DOHH2 (cell line): ENCODE data around the gene C12orf42.

Experiments
- H3F3A ChIP-seq: fragments of 200-600 bp; sonication (generic), shearing (Covaris generic); 2 replicates; pipeline ENCODE4 v1.6.0; 2016; ENCODE audit warnings: antibody characterized with exemption, mild to moderate bottlenecking; ENCODE audit not compliant: control insufficient read depth, insufficient read depth
- H3K27ac ChIP-seq: fragments of 200-600 bp; sonication (generic); 2 replicates; pipeline ENCODE4 v1.5.1; 2014; ENCODE audit warnings: low read depth, mild to moderate bottlenecking, low read length, moderate library complexity
- H3K27me3 ChIP-seq: fragments of 200-600 bp; sonication (generic); 2 replicates; pipeline ENCODE4 v1.6.1; 2014; ENCODE audit warnings: mild to moderate bottlenecking, low read length, mixed read lengths; ENCODE audit not compliant: control insufficient read depth
- H3K36me3 ChIP-seq: fragments of 200-600 bp; sonication (generic); 2 replicates; pipeline ENCODE4 v1.6.1; 2014; ENCODE audit warnings: mild to moderate bottlenecking, low read length, moderate library complexity, mixed read lengths; ENCODE audit not compliant: control insufficient read depth
- H3K4me1 ChIP-seq: fragments of 200-600 bp; sonication (generic); 2 replicates; pipeline ENCODE4 v1.6.1; 2014; ENCODE audit warnings: mild to moderate bottlenecking, low read length, mixed read lengths; ENCODE audit not compliant: control insufficient read depth
- H3K4me2 ChIP-seq: fragments of 200-600 bp; sonication (generic); 2 replicates; pipeline ENCODE4 v1.6.0; 2014; ENCODE audit warnings: mild to moderate bottlenecking, low read length, moderate library complexity
- H3K4me3 ChIP-seq: fragments of 200-600 bp; sonication (generic); 2 replicates; pipeline ENCODE4 v1.5.1; 2014; ENCODE audit warnings: mild to moderate bottlenecking, low read length, mixed read lengths
- H3K79me2 ChIP-seq: fragments of 200-600 bp; sonication (generic); 2 replicates; pipeline ENCODE4 v1.6.1; 2014; ENCODE audit warnings: mild to moderate bottlenecking, low read length, mixed read lengths; ENCODE audit not compliant: control insufficient read depth
- H3K9me2 ChIP-seq: fragments of 200-600 bp; sonication (generic); replicated peaks from 2 replicates; pipeline ENCODE4 v1.6.1; 2014; ENCODE audit warnings: mild to moderate bottlenecking, low read length, mixed read lengths; ENCODE audit not compliant: control insufficient read depth
- H3K9me3 ChIP-seq: fragments of 200-600 bp; sonication (generic); 2 replicates; pipeline ENCODE4 v1.6.1; 2014; ENCODE audit warnings: antibody characterized with exemption, low read length, mixed read lengths; ENCODE audit not compliant: control insufficient read depth, insufficient read depth
- H4K20me1 ChIP-seq: fragments of 200-600 bp; sonication (generic); 2 replicates; pipeline ENCODE4 v1.6.0; 2014; ENCODE audit warnings: low read depth, mild to moderate bottlenecking, antibody characterized with exemption, low read length, moderate library complexity; ENCODE audit not compliant: control insufficient read depth, insufficient read depth
- EZH2phosphoT487 ChIP-seq: fragments of 200-600 bp; sonication (generic); IDR thresholded peaks from 2 replicates; pipeline ENCODE4 v1.6.1; 2017; ENCODE audit warnings: borderline replicate concordance, mild to moderate bottlenecking, antibody characterized with exemption, low read length, moderate library complexity, mixed read lengths
- TF ChIP-seq, protein P1 (sequence below): fragments of 200-600 bp; sonication (generic); IDR thresholded peaks from one replicate; pipeline ENCODE4 v1.5.1; 2014; ENCODE audit warnings: antibody characterized with exemption, mild to moderate bottlenecking, low read depth, low read length; ENCODE audit not compliant: poor library complexity, severe bottlenecking

The C12orf42 gene

GRCh38 chr12:103334466-103334865, 161.3 kb downstream of the C12orf42 start:
- no peak overlapping the region for H3K4me3 ChIP-seq
- no peaks in the 10 kb centered on the region for H4K20me1 ChIP-seq
- no peak overlapping the region for H3K4me2 ChIP-seq
- H3K9me2 ChIP-seq, result no peaks in the 10 kb centered on the region
- no peaks in the 10 kb centered on the region for H3K4me1 ChIP-seq
- no peaks in the 10 kb centered on the region for H3F3A ChIP-seq
- no peaks in the 10 kb centered on the region for H3K36me3 ChIP-seq
- H3K9me3 ChIP-seq, result no peaks in the 10 kb centered on the region
- H3K79me2 ChIP-seq, result no peaks in the 10 kb centered on the region
- no peaks in the 10 kb centered on the region for H3K27me3 ChIP-seq
- no peak overlapping the region for H3K27ac ChIP-seq
- TF ChIP-seq, protein P1, sequence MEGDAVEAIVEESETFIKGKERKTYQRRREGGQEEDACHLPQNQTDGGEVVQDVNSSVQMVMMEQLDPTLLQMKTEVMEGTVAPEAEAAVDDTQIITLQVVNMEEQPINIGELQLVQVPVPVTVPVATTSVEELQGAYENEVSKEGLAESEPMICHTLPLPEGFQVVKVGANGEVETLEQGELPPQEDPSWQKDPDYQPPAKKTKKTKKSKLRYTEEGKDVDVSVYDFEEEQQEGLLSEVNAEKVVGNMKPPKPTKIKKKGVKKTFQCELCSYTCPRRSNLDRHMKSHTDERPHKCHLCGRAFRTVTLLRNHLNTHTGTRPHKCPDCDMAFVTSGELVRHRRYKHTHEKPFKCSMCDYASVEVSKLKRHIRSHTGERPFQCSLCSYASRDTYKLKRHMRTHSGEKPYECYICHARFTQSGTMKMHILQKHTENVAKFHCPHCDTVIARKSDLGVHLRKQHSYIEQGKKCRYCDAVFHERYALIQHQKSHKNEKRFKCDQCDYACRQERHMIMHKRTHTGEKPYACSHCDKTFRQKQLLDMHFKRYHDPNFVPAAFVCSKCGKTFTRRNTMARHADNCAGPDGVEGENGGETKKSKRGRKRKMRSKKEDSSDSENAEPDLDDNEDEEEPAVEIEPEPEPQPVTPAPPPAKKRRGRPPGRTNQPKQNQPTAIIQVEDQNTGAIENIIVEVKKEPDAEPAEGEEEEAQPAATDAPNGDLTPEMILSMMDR, result no peak
- no peak for TF ChIP-seq EZH2phosphoT487

DNA sequence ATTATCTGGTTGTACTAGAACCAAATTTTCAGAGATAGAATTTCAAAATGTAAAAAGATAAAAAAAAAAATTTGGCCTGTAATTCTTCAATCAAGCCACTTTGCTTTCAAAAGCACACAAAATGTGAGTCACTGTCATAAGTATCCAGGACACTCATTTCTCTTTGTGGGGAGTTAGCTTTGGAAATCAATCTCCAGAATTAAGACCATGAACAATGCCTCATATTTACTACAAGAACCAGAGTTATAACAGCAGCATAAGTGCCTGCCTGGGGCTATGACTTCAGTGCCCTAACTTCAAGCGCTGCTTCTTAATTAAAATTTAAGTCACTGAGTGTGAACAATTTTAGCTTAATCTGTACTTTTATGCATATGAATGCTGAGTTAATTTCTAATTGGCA, 162.1 kb downstream of the C12orf42 start:
- no peak for TF ChIP-seq EZH2phosphoT487
- TF ChIP-seq, protein P1, result no peak
- Histone ChIP-seq H3K36me3 (no peaks in the 10 kb centered on the region), H3K4me3 (no peak overlapping the region), H3K9me2 (no peaks in the 10 kb centered on the region), H3K27ac (no peak overlapping the region), H3F3A (no peaks in the 10 kb centered on the region), H4K20me1 (no peaks in the 10 kb centered on the region), H3K9me3 (no peaks in the 10 kb centered on the region), H3K4me1 (no peaks in the 10 kb centered on the region), H3K27me3 (no peaks in the 10 kb centered on the region), H3K4me2 (no peak overlapping the region), H3K79me2 (no peaks in the 10 kb centered on the region)

DNA sequence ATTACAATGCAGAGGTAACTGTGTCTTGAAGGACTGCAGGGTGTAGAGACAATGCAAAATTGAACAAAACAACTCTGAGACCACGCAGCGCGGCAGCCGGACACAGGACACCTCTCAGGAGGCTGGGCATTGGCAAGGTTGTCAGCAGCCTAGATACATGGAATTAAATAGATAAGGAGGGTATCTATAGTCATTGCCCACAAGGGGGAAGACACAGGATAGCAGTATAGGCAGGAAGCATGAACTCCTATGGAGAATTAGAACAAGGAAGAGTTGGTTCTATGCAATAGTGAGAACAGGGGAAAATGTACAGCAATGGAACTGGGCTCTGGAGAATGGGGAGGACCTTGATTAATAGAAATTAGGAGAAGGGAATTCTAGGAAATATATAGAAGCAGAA, 164.1 kb downstream of the C12orf42 start:
- Histone ChIP-seq H3K4me1 (no peaks in the 10 kb centered on the region), H3K27me3 (no peaks in the 10 kb centered on the region), H3K36me3 (no peaks in the 10 kb centered on the region), H3K9me3 (no peaks in the 10 kb centered on the region), H3K79me2 (no peaks in the 10 kb centered on the region), H3F3A (no peaks in the 10 kb centered on the region), H3K9me2 (no peaks in the 10 kb centered on the region), H4K20me1 (no peaks in the 10 kb centered on the region), H3K4me3 (no peak overlapping the region), H3K4me2 (no peak overlapping the region), H3K27ac (no peak overlapping the region)
- TF ChIP-seq, protein P1, result no peak
- no peak for TF ChIP-seq EZH2phosphoT487

DNA sequence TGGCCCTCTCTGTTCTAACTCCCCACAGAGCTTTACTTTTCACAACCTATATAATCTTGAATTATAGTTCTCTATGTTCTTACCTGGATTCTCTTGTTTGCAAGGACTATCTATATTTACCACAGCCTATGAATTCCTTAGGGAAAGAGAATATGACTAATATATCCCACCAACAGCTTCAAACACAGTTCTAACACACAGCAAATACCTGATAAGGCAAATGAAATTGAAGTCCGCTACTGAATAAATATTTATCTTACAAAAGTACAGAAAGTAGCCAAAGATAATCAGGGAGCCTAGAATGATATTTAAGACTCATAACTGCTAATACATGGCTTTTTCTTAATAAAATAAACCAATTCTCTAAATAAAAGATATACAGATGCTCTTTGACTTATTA, 165.1 kb downstream of the C12orf42 start:
- Histone ChIP-seq H3K4me3 (no peak overlapping the region), H3F3A (no peaks in the 10 kb centered on the region), H4K20me1 (no peaks in the 10 kb centered on the region), H3K36me3 (no peaks in the 10 kb centered on the region), H3K27me3 (no peaks in the 10 kb centered on the region), H3K9me3 (no peaks in the 10 kb centered on the region), H3K4me1 (no peaks in the 10 kb centered on the region), H3K4me2 (no peak overlapping the region), H3K27ac (no peak overlapping the region), H3K79me2 (no peaks in the 10 kb centered on the region), H3K9me2 (no peaks in the 10 kb centered on the region)
- TF ChIP-seq, protein P1, result no peak
- no peak for TF ChIP-seq EZH2phosphoT487
